ENCODE results near the gene TBRG4.
A peak's percentile ranks its signal among the peaks of the same experiment; 100 is the strongest.

Gene TBRG4

DNA sequence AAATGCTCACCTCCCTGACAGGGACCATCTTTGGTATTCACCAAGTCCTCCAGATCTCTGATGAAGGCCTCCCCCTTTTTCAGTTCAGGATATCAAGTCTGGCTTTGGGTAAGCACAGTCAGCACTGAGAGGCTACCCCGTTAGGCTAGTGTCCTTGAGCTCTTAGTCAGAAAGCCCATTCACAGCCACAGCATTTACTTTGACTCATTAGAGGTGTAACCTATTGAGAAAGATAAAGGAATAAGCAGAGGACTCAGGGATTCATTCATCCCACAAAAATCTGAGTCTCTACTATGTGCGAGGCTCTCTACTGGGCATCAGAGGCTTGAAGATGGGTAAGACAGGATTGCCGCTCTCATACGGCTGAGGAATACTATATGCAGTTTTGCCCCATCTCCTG, 32.1 kb upstream of the TBRG4 start:
- peak; percentile 81 for DNase-seq (ENCODE audit: low read depth)

- no peak for DNase-seq (ENCODE audit: low read depth)
These were observed 29.3 kb upstream of the TBRG4 start for GRCh38 chr7:45140827-45141226.

DNA sequence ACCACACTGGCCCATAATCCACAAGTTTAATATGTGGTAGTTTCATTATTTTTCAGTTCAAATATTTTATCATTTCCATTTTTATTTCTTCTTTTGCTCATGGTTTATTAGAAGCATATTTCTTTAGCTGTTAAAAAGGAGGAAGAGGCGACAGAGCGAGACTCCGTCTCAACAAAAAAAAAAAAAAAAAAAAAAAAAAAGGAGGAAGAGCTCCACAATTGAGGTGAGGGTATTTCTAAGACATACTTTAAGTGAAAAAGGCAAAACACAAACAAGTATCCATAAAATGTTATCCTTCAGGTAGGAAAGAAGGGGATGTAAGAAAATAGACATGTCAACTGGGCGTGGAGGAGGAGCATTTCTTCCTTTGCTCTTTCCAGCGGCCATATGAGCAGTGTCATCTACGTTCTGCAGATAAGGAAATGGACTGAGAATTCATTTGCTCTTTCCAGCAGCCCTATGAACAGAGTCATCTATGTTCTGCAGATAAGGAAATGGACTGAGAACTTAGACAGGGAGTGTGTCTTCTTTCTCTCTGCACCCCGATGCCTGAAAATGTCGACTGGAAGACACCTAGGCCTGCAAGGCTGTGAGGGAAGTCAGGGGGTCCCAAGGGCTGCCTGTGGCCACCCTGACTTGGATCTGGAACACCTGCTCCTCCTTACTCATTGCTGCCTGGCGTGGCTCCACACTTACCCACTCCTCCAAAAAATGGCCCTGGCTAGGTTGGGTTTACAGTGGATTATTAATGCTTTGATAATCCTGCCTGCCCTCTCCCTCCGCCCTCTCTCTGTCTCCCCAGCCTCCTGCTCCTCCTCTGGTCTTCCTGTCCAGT, 27.2 kb upstream of the TBRG4 start:
- peak; percentile 27 for DNase-seq (ENCODE audit: low read depth)

- DNase-seq (ENCODE audit: low read depth), result peak; percentile 67
These were observed 24.9 kb upstream of the TBRG4 start for GRCh38 chr7:45136106-45137060.

GRCh38 chr7:45133877-45134276, 22.4 kb upstream of the TBRG4 start:
- DNase-seq (ENCODE audit: low read depth), result no peak

DNA sequence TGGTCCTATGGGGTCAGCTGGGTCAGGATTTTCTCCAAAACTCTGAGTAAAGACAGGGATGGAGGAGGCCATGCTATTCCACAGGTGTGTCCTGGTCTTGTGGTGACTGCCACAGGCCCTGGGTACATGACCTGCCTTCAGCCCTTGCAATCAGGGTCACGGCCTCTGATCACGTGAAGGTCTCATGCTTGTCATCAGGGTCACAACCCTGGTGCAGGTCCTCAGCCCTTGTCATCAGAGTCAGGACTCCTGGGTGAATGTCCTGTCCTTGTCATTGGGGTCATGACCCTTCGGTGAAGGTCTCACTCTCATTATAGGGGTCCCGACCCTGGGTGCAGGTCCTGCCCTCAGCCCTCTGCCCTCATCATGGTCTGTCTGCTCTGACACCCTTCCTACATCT, 21.9 kb upstream of the TBRG4 start:
- no peak for DNase-seq (ENCODE audit: low read depth)

- DNase-seq (ENCODE audit: low read depth), result no peak
These were observed 21.3 kb upstream of the TBRG4 start for GRCh38 chr7:45132708-45133320.

DNA sequence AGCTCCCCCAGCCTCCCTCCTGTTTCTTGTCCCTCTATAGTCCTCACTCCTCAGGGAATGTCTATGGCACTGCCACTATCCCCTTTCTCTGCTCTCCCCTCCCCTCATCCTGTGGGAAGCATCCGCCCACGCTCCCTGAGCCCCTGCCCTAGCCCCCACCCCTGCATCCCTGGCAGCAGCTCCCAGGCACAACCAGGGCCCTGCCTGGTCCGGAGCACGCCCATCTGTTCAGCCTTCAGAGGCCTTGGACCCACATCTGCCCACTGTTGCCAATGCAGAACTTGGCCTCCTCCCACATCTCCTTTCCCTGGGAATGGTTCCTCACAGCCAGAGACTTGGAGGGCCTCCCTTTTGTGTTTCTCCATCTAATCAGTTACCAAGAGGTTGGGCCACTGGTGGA, 20.4 kb upstream of the TBRG4 start:
- DNase-seq (ENCODE audit: low read depth), result no peak

DNA sequence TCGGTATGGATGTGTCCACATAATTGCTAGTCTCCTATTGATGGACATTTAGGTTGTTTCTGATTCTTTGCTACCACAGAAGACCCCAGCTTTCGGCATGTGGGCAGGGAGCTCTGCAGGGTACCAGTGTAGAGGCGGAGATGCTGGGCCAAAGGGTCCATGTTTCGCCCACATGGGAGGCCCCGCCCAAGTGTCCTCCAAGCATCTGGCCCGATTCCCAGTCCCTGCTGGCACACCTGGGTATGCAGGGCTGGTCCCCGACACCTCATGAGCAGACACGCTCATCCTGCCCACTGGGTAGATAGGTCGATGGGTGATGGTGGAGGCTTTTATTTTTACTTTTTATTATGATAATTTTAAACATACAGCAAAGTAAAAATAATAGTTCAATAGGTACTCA, 19.4 kb upstream of the TBRG4 start:
- DNase-seq (ENCODE audit: low read depth), result no peak

GRCh38 chr7:45129906-45130305, 18.4 kb upstream of the TBRG4 start:
- no peak for DNase-seq (ENCODE audit: low read depth)

GRCh38 chr7:45129181-45129800, 17.8 kb upstream of the TBRG4 start:
- no peak for DNase-seq (ENCODE audit: low read depth)

- no peak for DNase-seq (ENCODE audit: low read depth)
These were observed 15.4 kb upstream of the TBRG4 start for GRCh38 chr7:45126920-45127319.

DNA sequence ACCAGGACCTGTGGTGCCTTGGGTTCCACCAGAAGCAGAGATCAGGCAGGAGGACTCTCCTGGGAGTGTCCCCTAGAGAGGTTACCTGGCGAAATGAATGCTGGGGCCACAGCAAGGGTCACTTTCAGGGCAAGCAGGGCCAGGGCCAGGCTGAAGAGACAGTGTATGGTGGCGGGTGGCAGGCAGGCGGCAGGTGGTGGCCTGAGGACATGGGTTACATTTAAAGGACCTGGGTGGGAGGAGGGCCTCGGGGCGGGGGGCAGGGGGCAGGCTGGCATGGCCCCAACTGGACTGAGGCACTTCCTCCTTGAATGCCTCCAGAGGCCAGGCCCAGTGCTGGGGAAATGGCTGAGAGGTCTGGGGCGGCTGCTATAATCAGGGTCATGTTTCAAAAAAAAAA, 14.7 kb upstream of the TBRG4 start:
- DNase-seq (ENCODE audit: low read depth), result no peak

DNA sequence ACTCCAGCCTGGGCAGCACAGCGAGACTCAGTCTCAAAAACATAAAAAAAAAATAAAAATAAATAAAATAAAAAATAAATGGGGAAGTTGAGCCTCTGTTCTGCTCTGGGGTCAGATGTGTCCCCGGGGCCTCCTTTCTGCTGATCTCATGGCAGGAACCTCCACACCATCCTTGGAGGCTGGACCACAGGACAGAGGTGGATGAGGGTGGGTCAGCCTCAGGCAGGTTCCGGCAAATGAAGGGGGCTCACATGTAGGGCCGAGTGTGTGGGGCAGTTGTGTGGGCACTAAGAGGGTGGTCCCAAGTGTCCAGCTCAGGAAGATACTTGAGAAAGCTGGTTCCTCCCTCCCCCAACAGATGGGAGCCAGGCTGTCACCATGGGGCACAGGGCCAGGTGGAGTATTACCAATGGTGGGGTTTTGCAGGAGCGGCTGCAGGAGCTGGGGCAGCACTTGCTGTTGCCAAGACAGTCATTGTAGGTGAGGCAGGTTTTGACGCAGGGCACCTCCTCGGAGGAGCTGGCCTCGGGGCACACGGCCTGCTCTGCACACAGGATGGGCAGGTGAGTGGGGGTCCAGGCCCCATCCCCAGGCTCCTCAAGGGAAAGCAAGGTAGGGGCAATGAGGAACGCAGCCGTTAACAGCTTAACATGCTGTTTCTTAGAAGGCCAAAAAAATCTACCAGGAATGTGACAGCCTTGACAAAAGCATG, 13.9 kb upstream of the TBRG4 start:
- DNase-seq (ENCODE audit: low read depth), result no peak

- DNase-seq (ENCODE audit: low read depth), result no peak
These were observed 12.6 kb upstream of the TBRG4 start for GRCh38 chr7:45123913-45124710.

- DNase-seq (ENCODE audit: low read depth), result no peak
These were observed 11.7 kb upstream of the TBRG4 start for GRCh38 chr7:45122975-45123860.

DNA sequence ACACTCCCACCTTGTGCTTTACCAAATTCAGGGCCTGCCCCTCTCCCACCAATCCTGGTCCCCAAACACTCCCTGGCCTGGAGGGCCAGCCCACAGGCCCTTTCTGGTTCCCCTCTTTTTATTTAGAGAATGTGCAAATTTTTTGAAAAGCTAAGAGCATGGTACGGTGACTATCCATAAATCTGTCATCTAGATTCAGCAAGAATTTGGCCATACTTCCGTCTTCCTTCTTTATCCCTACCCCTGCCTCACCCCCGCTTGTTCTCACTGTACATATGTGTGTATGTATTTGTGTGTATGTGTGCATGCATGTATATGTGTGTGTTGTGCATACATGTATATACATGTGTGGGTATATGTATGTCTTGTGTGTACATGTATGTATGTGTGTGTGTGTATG, 8.1 kb upstream of the TBRG4 start:
- no peak for DNase-seq (ENCODE audit: low read depth)

DNA sequence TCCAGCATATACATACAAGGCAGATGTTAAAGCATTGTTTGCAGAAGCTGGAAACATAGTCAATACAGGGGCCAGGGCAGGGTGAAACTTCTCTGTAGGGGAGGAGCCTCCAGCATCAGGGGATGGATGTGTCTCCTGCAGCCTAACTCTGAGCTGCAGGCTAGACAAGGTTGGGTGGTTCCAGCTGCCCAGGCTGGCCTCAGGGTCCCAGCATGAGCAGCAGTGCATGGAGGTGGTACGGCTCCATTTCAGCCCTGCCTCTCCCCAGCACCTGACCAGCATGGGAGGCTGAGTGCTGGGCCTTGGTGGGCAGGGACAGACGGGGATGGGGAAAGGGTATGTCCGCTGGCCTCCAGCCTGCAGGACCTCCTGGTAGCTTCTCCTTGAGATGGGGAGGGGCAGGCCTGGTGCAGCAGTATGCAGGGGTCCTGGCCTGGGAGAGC, 7.4 kb upstream of the TBRG4 start:
- no peak for DNase-seq (ENCODE audit: low read depth)

DNA sequence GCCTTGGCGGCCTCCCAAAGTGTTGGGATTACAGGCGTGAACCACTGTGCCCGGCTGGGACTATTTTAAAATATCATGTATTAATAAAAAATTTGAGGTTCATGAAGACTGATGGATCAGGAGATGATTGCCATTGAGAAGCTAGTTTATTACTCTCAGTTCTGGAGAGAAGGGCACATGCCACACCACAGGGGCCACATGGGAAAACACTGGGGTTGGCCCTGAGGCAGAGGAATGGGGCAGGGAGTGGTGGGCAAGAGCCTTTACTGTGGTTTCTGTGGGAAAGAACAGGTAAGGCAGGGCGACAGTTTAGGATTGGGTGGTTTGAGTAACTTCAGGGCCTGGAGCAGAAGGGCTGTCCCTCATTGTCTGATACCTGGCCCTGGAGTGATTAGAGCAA, 6.8 kb upstream of the TBRG4 start:
- DNase-seq (ENCODE audit: low read depth), result no peak

GRCh38 chr7:45117582-45117981, 6.1 kb upstream of the TBRG4 start:
- no peak for DNase-seq (ENCODE audit: low read depth)

Data from amniotic epithelial cell (primary cell).